BE2C (cell line): ENCODE results near the gene NRXN2.
A peak's percentile ranks its signal among the peaks of the same experiment; 100 is the strongest.

Experiments
- DNase-seq: peaks from one replicate; pipeline ENCODE4 v3.0.0-alpha.2; 2020
- H3K27me3 ChIP-seq: fragments of 250-450 bp; sonication (Bioruptor Pico); 2 replicates; pipeline ENCODE4 v1.5.1; 2020; ENCODE audit warnings: mild to moderate bottlenecking
- H3K36me3 ChIP-seq: fragments of 250-450 bp; sonication (Bioruptor Pico); 2 replicates; pipeline ENCODE4 v1.5.1; 2020; ENCODE audit warnings: mild to moderate bottlenecking
- H3K4me1 ChIP-seq: fragments of 250-450 bp; sonication (Bioruptor Pico); 2 replicates; pipeline ENCODE4 v1.5.1; 2020
- H3K4me3 ChIP-seq: 2 replicates; pipeline ENCODE4 v1.5.1; 2011; ENCODE audit warnings: low read depth, low read length
- H3K9me3 ChIP-seq: fragments of 250-450 bp; sonication (Bioruptor Pico); 2 replicates; pipeline ENCODE4 v1.5.1; 2020
- CTCF ChIP-seq: IDR thresholded peaks from 2 replicates; pipeline ENCODE4 v1.5.1; 2012; ENCODE audit warnings: mild to moderate bottlenecking, low read depth, low read length

The NRXN2 gene

GRCh38 chr11:64742087-64742888 lies 19.3 kb upstream of the NRXN2 start:
- no peak for DNase-seq
- TF ChIP-seq CTCF = no peak
- peaks cover 27% of the 10 kb centered on the region for H3K27me3 ChIP-seq
- no peaks in the 10 kb centered on the region for H3K36me3 ChIP-seq
- no peaks in the 10 kb centered on the region; the same call in 1 of the 2 replicates for H3K4me1 ChIP-seq
- peak overlapping the region; percentile 8; the same call in 1 of the 2 replicates for H3K4me3 ChIP-seq
- H3K9me3 ChIP-seq = no peaks in the 10 kb centered on the region

GRCh38 chr11:64741375-64742086 lies 18.5 kb upstream of the NRXN2 start:
- H3K9me3 ChIP-seq = no peaks in the 10 kb centered on the region
- H3K4me3 ChIP-seq = no peak overlapping the region
- DNase-seq = no peak
- H3K36me3 ChIP-seq = no peaks in the 10 kb centered on the region
- peaks cover 27% of the 10 kb centered on the region for H3K27me3 ChIP-seq
- H3K4me1 ChIP-seq = no peaks in the 10 kb centered on the region; the same call in 1 of the 2 replicates
- TF ChIP-seq CTCF = no peak

- no peak for DNase-seq
- Histone ChIP-seq H3K4me3 (no peak overlapping the region), H3K36me3 (no peaks in the 10 kb centered on the region), H3K9me3 (no peaks in the 10 kb centered on the region), H3K27me3 (peaks cover 27% of the 10 kb centered on the region), H3K4me1 (no peaks in the 10 kb centered on the region)
- TF ChIP-seq CTCF = no peak
Observed at GRCh38 chr11:64739871-64740270, 16.9 kb upstream of the NRXN2 start.

GRCh38 chr11:64736654-64737053 lies 13.7 kb upstream of the NRXN2 start:
- no peak for DNase-seq
- TF ChIP-seq CTCF = no peak
- Histone ChIP-seq H3K9me3 (no peaks in the 10 kb centered on the region), H3K4me3 (no peak overlapping the region), H3K4me1 (no peaks in the 10 kb centered on the region), H3K36me3 (no peaks in the 10 kb centered on the region), H3K27me3 (no peaks in the 10 kb centered on the region)

- Histone ChIP-seq H3K4me3 (no peak overlapping the region), H3K4me1 (no peaks in the 10 kb centered on the region), H3K9me3 (no peaks in the 10 kb centered on the region), H3K27me3 (no peaks in the 10 kb centered on the region), H3K36me3 (no peaks in the 10 kb centered on the region)
- DNase-seq = no peak
- TF ChIP-seq CTCF = no peak
Observed at GRCh38 chr11:64735725-64736259, 12.8 kb upstream of the NRXN2 start.
